NCI-H1436 treated with DMSO at 0.1 percent for 48 hours (cell line): ENCODE data around the gene RHOD.

Source experiments
- DNase-seq: peaks from one replicate; lab custom pipeline; 2025; lab: John Stamatoyannopoulos, UW

The RHOD gene

DNA sequence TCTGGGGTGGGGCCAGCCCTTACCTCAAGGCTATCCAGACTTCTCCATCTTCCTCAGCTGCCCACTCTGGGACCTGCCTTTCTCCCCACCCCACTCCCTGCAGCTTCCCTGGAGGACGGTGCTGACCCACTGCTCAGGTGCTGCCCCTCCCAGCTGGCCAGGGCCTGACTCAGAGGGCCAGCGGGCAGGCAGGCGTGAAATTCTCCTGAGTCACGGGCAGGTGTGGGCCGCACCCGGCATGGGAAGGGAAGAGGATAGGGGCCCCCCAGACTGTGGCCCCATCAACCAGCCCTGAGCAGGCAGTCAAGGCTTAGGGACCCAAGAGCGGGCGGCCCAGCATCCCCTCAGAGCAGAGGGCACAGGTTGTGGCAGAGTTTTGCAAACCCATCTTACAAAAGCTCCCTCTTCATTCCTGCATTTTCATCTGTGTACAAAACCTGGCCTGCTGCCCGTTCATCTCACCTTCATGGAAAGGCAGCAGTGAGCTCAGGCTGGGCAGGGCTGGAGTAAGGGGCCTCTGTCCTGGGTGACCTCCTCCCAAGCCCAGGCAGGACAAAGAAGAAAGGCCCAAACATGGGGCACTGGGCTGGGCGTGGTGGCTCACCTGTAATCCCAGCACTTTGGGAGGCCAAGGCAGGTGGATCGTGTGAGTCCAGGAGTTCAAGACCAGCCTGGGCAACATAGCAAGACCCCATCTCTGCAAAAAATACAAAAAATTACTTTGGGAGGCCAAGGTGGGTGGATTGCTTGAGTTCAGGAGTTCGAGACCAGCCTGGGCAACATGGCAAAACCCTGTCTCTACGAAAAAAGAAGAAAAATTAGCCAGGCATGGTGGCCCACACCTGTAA lies 6.1 kb downstream of the RHOD start:
- DNase-seq: no peak

DNA sequence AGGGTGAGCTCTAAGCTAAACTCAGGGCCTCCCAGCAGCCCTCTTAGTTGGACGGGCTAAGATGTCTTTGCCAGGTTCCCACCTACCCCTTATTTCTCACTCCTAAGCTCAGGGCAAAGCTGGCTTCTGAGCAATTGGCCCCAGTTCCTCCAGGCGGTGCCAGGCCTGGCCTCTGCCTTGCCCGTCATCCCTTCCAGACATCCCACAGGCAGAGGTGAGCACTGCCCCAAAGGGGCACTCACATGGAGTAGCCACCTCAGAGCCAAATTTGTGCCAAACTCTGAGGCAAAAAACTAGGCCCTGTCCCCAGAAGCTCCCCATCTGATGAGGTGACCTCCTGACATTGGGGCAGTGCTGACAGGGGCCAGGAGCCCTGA lies 9.7 kb downstream of the RHOD start:
- DNase-seq: no peak

DNA sequence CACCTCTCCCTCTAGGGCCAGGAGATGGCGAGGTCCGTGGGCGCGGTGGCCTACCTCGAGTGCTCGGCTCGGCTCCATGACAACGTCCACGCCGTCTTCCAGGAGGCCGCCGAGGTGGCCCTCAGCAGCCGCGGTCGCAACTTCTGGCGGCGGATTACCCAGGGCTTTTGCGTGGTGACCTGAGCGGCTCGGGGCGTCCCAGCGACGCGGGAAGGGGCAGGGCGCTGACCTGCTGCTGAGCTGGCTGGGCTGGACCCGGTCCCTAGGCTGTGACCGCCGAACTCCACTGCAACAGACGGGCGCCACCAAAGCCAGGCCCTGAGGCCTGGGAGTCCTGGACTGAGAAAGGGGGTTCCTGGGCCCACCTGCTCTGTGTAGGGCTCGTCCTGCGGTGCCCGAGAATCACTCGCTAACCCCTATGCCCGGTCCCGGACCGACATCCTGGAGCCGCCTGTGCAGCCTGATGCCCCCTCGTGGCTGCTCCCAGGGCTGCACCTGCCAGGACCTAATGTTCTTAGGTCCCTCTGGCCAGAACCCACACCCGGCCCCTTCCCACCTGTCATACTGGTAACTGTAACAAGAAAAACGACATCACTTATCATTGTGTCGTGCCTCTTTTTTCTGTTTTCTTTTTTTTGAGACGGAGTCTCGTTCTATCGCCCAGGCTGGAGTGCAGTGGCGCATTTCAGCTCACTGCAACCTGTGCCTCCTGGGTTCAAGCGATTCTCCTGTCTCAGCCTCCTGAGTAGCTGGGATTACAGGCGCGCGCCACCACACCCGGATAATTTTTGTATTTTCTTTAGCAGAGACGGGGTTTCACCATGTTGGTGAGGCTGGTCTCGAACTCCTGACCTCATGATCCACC lies 15.0 kb downstream of the RHOD start:
- DNase-seq: no peak

GRCh38 chr11:67072295-67072694 lies 15.6 kb downstream of the RHOD start:
- DNase-seq: no peak

DNA sequence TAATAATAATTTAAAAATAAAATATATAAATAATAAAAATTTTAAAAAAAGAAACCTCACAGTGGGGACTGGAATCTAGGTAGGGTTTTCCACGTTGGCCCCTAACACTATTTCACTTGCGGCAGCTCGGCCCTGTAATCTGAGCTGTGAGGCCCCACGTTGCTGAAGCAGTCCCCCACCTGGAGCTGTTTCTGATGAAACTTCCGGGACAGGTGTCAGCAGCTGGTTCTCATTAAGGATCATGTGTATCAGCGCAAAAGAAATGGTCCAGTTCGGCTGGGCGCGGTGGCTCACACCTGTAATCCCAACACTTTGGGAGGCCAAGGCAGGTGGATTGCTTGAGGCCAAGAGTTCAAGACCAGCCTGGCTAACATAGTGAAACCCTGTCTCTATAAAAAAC lies 17.3 kb downstream of the RHOD start:
- DNase-seq: no peak

DNA sequence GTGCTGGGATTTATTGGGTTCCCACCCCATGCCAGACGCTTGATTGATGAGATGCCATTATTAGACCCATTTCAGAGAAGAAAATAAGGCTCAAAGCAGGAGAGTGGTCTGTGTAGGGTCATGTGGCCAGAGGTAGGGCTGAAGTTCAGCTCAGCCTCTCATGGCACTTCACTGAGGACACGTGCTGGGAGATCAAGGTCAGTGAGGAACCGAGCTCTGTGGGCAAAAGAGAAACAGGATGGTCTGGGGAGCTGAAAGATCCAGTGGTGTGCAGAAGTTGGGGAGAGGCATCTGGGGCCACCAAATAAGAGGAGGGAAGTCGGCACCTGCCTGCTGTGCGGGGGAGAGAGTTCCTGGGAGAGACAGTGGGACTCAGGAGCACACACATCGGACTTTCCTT lies 19.6 kb downstream of the RHOD start:
- DNase-seq: no peak

DNA sequence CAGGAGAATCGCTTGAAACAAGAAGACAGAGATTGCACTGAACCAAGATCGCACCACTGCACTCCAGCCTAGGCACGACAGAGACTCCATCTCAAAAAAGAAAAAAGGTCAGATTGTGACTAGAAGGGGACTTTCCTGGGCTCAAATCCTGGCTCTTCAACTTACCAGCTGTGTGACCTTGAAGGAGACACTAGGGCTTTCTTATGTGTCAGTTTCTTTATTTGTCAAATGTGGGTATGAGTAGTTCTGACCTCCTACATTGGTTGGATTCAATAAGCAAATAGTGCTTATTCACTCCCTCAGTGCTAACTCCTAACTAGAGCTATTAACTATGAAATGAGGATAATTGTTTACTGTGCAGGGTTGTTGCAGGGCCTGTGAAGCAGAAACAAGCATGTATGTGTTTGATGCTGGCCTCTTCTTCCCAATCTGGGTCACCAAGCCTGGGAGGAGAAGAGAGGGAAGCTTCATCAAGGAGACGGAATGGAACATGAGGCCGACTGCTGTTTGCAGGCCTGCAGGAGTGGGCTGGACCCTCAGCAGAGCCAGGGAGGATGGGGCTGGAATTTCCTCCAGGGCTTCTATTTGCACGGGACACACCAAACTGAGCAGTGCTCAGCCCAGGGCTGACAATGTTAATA lies 22.5 kb downstream of the RHOD start:
- DNase-seq: no peak

- DNase-seq: no peak
Observed at GRCh38 chr11:67082071-67082791, 25.6 kb downstream of the RHOD start.

DNA sequence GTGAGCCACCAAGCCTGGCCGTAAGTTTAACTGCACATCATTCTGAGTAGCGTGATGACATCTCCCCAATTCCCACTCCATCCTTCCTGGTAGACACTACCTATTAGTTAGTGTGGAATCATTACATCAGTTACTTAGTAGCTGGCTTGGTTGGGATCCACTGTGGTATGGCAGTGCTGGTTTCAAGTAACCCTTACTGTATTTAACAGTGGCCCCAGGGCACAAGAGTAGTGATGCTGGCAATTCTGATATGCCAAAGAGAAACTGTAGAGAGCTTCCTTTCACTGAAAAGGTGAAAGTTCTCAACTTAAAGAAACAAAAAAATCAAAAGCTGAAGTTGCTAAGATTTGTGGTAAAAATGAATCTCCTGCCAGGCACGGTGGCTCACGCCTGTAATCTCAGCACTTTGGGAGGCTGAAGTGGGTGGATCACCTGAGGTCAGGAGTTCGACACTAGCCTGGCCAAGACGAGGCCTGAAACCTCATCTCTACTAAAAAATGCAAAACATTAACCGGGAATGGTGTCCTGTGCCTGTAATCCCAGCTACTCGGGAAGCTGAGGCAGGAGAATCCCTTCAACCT lies 27.2 kb downstream of the RHOD start:
- DNase-seq: no peak

DNA sequence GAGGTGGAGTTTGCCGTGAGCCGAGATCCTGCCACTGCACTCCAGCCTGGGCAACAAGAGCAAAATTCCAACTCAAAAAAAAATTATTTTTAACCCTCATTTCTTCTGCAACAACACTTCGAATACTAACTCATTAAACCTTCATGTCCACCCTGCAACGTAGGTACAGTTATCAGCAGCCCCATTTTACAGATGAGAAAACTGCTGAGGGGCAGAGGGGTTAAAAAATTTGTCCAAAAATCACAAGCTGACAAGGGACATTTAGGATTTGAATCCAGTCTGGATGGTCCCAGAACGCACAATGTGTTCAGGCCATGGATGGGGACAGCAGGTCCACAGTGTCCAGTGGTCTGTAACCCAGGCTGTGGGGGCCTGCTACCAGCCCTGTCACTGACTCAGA lies 29.0 kb downstream of the RHOD start:
- DNase-seq: no peak

DNA sequence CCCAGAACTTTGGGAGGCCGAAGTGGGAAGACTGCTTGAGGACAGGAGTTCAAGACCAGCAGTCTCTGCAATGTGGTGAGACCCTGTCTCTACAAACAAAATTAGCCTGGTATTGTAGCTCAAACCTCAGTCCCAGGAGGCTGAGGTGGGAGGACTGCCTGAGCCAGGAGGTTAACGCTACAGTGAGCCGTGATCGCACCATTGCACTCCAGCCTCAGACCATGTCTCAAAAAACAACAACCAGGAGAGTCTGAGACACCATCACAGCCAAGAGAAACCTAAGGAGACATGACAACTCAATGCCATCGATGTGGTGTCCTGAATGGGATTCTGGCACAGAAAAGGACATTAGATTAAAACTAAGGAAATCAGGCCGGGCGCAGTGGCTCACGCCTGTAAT lies 34.1 kb downstream of the RHOD start:
- DNase-seq: no peak

DNA sequence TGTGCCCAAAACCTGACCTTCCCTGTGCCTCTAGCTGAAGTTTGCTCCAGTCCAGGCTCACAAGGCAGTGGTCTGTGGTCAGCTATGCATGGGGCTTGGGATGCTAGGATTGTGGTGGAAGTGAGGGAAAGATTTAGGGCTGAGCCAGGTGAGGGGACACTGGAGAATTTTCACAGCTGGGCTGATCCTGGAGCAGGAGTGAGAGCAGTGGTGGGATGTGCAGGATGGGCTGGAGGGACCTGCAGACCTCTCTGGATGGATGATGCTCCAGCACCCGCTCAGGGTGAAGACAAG lies 38.5 kb downstream of the RHOD start:
- no peak for DNase-seq

- no peak for DNase-seq
Observed at GRCh38 chr11:67098799-67099429, 42.3 kb downstream of the RHOD start.

DNA sequence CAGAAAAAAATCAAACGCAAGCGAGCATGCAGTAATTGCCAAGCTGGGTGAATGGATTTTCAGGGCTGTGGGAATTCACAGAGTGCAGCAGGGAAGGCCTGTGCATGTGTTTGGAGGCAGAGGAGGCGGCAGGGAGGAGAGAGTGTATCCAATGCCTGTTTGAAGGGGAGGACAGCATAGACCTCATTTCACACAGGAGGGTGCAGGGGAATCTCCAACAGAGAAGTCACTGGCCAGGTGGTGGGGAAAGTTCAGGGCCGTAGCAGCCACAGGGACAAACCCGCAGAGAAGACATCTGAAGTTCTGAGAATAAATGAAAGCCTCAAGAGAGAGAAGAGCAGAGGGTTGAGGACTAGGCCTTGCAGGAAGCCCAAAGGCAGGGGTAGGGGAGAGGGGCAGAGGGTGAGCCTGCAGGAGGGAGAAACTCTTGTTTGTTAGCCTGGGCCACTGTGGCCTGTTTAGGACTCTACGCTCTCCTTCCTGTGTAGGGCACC lies 43.2 kb downstream of the RHOD start:
- DNase-seq: no peak

DNA sequence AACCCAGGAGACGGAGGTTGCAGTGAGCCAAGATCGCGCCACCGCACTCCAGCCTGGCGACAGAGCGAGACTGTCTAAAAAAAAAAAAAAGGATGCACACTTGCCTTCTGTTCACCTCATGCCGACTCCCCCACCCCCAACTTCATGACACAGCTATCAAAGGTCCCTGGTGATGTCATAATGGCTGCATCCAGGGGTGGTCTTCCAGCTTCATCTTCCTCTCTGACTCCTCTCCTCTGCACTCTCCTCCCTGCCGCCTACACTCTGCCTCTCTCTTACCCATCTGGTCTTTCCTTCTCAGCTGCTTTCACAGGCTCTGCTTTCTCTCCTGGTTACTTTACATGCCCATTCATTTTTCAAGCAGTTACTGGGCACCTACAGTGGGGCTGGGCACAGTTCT lies 46.0 kb downstream of the RHOD start:
- DNase-seq: no peak

DNA sequence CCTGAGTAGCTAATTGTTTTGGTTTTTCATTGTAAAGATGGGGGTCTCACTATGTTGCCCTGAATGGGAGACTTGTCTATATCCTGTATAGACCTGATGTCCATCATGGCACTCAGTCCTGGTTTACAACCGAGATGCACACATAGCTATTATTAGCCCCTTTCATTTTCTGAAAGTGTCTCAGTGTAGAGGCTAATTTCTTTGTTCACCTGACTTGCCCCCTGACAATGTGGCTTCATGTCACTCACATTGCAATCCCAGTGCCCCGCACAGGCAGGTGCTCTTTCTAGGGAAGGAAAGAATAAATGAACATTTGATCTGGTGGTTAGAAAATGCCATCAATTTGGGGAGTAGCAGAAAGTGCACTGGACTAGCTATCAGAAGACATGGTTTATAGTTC lies 49.3 kb downstream of the RHOD start:
- no peak for DNase-seq

- no peak for DNase-seq
Observed at GRCh38 chr11:67111261-67111660, 54.6 kb downstream of the RHOD start.

DNA sequence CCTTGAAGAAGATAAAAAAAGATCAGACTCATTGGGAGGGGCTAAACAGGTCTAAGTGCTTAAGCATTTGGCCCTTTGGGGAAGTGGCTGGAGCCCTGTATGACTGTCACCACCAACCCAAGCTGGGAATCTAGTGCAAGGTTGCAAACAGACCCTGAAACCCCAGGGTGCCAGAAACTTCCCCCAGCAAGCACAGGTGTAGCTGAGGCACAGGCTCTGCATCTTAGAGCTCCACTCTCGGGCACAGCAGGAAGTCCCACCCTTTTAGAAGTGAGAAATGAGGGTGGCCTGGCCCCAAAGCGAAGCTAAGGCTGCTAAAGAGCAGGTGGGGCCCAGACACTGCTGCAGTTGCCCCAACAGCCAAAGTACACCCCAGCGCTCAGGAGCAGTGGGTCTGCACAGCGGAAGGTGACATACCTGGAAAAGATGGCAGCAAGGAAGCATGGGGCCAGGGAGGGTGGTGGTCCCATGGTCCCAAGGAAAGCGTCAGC lies 56.6 kb downstream of the RHOD start:
- no peak for DNase-seq

DNA sequence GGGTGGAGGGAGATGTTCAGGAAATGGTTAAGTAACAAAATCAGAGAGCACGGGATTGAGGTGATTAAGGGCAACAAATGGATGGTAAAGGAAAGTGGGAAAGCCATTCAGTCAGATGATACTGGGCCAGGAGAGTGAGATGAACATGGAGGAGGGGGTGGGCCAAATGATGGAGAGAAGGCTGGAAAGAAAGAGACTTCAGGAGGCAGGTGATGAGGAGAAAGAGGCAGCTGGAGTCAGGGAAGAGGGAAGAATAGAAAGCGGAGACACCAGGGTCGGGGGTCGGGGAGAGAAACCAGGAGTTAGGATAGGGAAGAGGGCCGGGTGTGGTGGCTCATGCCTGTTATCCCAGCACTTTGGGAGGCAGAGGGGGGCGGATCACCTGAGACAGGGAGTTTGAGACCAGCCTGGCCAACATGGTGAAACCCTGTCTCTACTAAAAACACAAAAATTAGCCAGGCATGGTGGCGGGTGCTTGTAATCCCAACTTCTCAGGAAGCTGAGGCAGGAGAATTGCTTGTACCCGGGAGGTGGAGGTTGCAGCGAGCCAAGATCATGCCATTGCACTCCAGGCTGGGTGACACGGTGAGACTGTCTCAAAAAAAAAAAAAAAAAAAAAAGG lies 57.7 kb downstream of the RHOD start:
- no peak for DNase-seq

DNA sequence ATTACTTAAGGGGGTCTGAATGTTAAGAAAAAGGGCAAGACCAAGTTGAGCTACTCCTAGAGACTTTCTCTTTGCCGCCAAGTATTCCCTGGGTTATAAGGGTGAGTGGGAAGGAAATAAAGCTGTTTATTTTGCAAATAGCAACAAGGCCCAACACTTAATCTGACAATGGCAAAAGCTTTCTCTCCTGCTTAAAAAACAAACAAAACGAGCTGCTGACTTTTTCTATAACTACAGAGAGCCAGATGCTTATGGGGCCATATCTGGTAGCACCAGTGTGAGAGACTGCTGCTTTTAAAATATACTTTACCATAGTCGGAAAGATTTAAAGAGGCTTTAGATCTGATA lies 60.1 kb downstream of the RHOD start:
- no peak for DNase-seq

DNA sequence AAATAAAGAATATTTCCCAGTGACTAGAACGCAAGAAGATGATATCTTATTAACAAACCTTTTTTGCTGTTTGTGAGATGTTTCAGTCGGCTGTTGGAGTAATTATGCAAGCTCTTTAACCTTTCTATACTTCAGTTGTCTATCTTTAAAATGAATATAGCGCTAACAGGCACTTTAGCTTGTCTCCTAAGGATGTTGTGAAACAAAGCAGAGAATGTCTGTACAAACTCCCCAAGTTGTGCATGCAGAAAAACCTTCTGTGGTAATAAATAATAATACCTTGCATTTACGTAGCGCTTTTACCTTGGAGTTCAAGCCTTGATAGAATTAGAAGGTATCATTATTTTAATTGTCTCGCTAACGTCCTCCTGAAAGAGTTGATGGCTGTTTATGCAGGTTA lies 60.5 kb downstream of the RHOD start:
- DNase-seq: no peak
